ENCODE data around the gene AFP. TPM values are rescaled to one million over a fixed set of nuclear protein-coding genes. Genes with fewer than 3 reads are reported as not detected.

Gene AFP
- total and polyA plus RNA-seq, 2 experiments from 2014 or later, result 15,250 to 23,697 TPM

- Histone ChIP-seq H4K20me1 (ENCODE audit: insufficient read depth, poor library complexity, severe bottlenecking) (no peaks in the 10 kb centered on the region), H3K4me2 (no peak overlapping the region), H3K27ac (no peak overlapping the region), H3K27me3 (no peaks in the 10 kb centered on the region), H3K4me3 (no peak overlapping the region), H3K4me1 (ENCODE audit: insufficient read depth) (peaks cover 4% of the 10 kb centered on the region), H3K9me2 (replicated peaks; ENCODE audit: insufficient read depth) (no peaks in the 10 kb centered on the region), H2AFZ (no peak overlapping the region), H3K36me3 (replicated peaks; ENCODE audit: insufficient read depth, low read depth) (no peaks in the 10 kb centered on the region), H3K79me2 (no peaks in the 10 kb centered on the region), H3K9me3 (ENCODE audit: low read depth) (no peaks in the 10 kb centered on the region)
- no peak for TF ChIP-seq CTCF (IDR thresholded peaks at IDR 0.05; ENCODE audit: poor library complexity)
- DNase-seq (ENCODE audit: low spot score), result no peak
- 64% methylated on average over 6 of the region's 6 CpGs for WGBS (ENCODE audit: low lambda C conversion rate, missing lambda C conversion rate)
Observed at GRCh38 chr4:73409012-73409862, 26.8 kb upstream of the AFP start.

- H3K27ac ChIP-seq, result no peak overlapping the region
- H3K4me1 ChIP-seq (ENCODE audit: insufficient read depth), result peaks cover 4% of the 10 kb centered on the region
- 95% methylated on average over 8 of the region's 8 CpGs for WGBS (ENCODE audit: low lambda C conversion rate, missing lambda C conversion rate)
- H3K79me2 ChIP-seq, result no peaks in the 10 kb centered on the region
- H3K9me3 ChIP-seq (ENCODE audit: low read depth), result no peaks in the 10 kb centered on the region
- no peak for TF ChIP-seq CTCF (IDR thresholded peaks at IDR 0.05; ENCODE audit: poor library complexity)
- TF ChIP-seq EZH2 (IDR thresholded peaks at IDR 0.05; ENCODE audit: borderline replicate concordance), result no peak
- TF ChIP-seq EZH2phosphoT487 (IDR thresholded peaks at IDR 0.05; ENCODE audit: low read depth, severe bottlenecking, unreplicated experiment), result no peak
- H3K4me3 ChIP-seq, result no peak overlapping the region
- DNase-seq (ENCODE audit: low spot score), result no peak
- H3K4me2 ChIP-seq, result no peak overlapping the region
- no peaks in the 10 kb centered on the region for H3K9me2 ChIP-seq (replicated peaks; ENCODE audit: insufficient read depth)
- no peak overlapping the region for H2AFZ ChIP-seq
- no peaks in the 10 kb centered on the region for H3K27me3 ChIP-seq
- no peaks in the 10 kb centered on the region for H4K20me1 ChIP-seq (ENCODE audit: insufficient read depth, poor library complexity, severe bottlenecking)
- no peaks in the 10 kb centered on the region for H3K36me3 ChIP-seq (replicated peaks; ENCODE audit: insufficient read depth, low read depth)
Observed at GRCh38 chr4:73409978-73410548, 26.0 kb upstream of the AFP start.

GRCh38 chr4:73410916-73411730, 24.9 kb upstream of the AFP start:
- Histone ChIP-seq H3K4me2 (no peak overlapping the region), H4K20me1 (ENCODE audit: insufficient read depth, poor library complexity, severe bottlenecking) (no peaks in the 10 kb centered on the region), H3K27me3 (no peaks in the 10 kb centered on the region), H2AFZ (no peak overlapping the region), H3K4me1 (ENCODE audit: insufficient read depth) (peaks cover 4% of the 10 kb centered on the region), H3K27ac (no peak overlapping the region), H3K36me3 (replicated peaks; ENCODE audit: insufficient read depth, low read depth) (no peaks in the 10 kb centered on the region), H3K79me2 (no peaks in the 10 kb centered on the region), H3K9me2 (replicated peaks; ENCODE audit: insufficient read depth) (no peaks in the 10 kb centered on the region), H3K4me3 (no peak overlapping the region), H3K9me3 (ENCODE audit: low read depth) (no peaks in the 10 kb centered on the region)
- no peak for TF ChIP-seq EZH2phosphoT487 (IDR thresholded peaks at IDR 0.05; ENCODE audit: low read depth, severe bottlenecking, unreplicated experiment)
- 81% methylated on average over 3 of the region's 3 CpGs for WGBS (ENCODE audit: low lambda C conversion rate, missing lambda C conversion rate)
- no peak for DNase-seq (ENCODE audit: low spot score)
